ENCODE data around the gene LRRC36. TPM values are rescaled to one million over a fixed set of nuclear protein-coding genes. Genes with fewer than 3 reads are reported as not detected.

LRRC36 gene
- total and polyA plus RNA-seq, 2 of the 8 experiments (the other 6 are each of a cell fraction or from before 2014, with no cell fraction given): 0.15 TPM; not detected in 1

DNA sequence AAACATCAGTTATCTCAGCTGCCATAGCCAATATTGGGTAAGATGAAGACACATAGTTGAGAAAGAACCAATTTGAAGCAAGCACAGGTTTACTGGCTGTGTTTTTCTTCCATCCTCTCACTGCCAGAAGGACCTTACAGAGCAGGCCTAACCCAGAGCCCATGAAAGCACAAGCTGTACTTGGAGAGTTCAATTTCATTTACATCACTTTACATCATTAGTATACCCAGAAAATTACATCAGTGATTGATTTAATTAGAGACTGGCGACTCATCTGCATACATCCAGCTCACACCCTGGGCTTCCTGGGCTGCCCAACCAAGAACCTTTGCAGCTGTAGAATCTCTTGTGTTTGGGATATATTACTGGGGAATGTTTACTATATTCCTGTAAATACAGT lies 23.7 kb downstream of the LRRC36 start:
- Histone ChIP-seq H3K79me1 (ENCODE audit: low read depth, low read length) (no peaks in the 10 kb centered on the region), H3K4me2 (ENCODE audit: insufficient read depth in 1 of 2, low read depth in 2 of 2, low read length in 2 of 2) (no peak overlapping the region), H4K91ac (replicated peaks; ENCODE audit: insufficient read length, low read length) (no peak overlapping the region), H3K4me1 (replicated peaks in 1 of 4; ENCODE audit: control insufficient read depth in 3 of 4, insufficient read depth in 4 of 4, low read length in 3 of 4) (no peaks in the 10 kb centered on the region), H4K8ac (ENCODE audit: extremely low read depth, insufficient read depth, low read length) (no peak overlapping the region), H3K9ac (replicated peaks in 1 of 4; ENCODE audit: extremely low read depth in 1 of 4, low read depth in 3 of 4, low read length in 3 of 4) (no peak overlapping the region), H2BK120ac (replicated peaks; ENCODE audit: low read depth, low read length) (no peak overlapping the region), H4K20me1 (replicated peaks in 1 of 2; ENCODE audit: control insufficient read depth in 1 of 2, insufficient read depth in 2 of 2, low read length in 2 of 2) (no peaks in the 10 kb centered on the region), H2BK5ac (ENCODE audit: low read depth, low read length) (no peak overlapping the region), H3K56ac (replicated peaks; ENCODE audit: insufficient read length, low read depth, low read length) (no peak overlapping the region), H3K4ac (replicated peaks; ENCODE audit: insufficient read length, low read depth, low read length) (no peak overlapping the region), H2BK20ac (ENCODE audit: low read length) (no peak overlapping the region), H2AFZ (ENCODE audit: low read length) (no peak overlapping the region), H2AK5ac (ENCODE audit: low read depth, low read length) (no peak overlapping the region), H3K27ac (ENCODE audit: low read depth, low read length) (no peak overlapping the region), H3K18ac (ENCODE audit: extremely low read depth, low read length) (no peak overlapping the region), H2BK12ac (ENCODE audit: low read depth, low read length) (no peak overlapping the region), H3K14ac (ENCODE audit: insufficient read length) (no peak overlapping the region), H3K79me2 (ENCODE audit: control insufficient read depth in 1 of 2, insufficient read depth in 2 of 2, low read length in 2 of 2) (no peaks in the 10 kb centered on the region), H2BK15ac (ENCODE audit: low read length) (no peak overlapping the region), H3K23me2 (ENCODE audit: low read depth, low read length) (no peaks in the 10 kb centered on the region), H3K36me3 (ENCODE audit: control insufficient read depth in 2 of 4, insufficient read depth in 4 of 4, low read length in 3 of 4) (no peaks in the 10 kb centered on the region), H3K9me3 (ENCODE audit: insufficient read depth in 2 of 2, low read depth in 1 of 2, low read length in 1 of 2) (no peaks in the 10 kb centered on the region), H3K4me3 (ENCODE audit: extremely low read depth in 1 of 4, insufficient read depth in 2 of 4, low read depth in 3 of 4, low read length in 4 of 4) (no peak overlapping the region), H3K23ac (ENCODE audit: insufficient read length) (no peak overlapping the region), H3K27me3 (replicated peaks in 1 of 4; ENCODE audit: control insufficient read depth in 3 of 4, extremely low read depth in 1 of 4, insufficient read depth in 3 of 4, low read length in 3 of 4) (0 out of 7 replicates have a peak, but pooled peaks cover 0 to 3% (median 0%) of the 10 kb centered on the region in 4 experiments), H4K5ac (ENCODE audit: insufficient read length, low read depth, low read length) (no peak overlapping the region)
- POLR2A ChIA-PET (ENCODE audit: partially characterized antibody): no interaction called here
- 83% methylated on average over 1 of the region's 1 CpG; no CpG with 5 or more reads in 1 of the 2 experiments for WGBS, 2 experiments (ENCODE audit: extremely low coverage in 1 of 2, insufficient coverage in 1 of 2, insufficient read length in 1 of 2, insufficient replicate concordance in 2 of 2, low coverage in 1 of 2, low lambda C conversion rate in 2 of 2, missing lambda C conversion rate in 1 of 2)
- CTCF ChIA-PET (ENCODE audit: partially characterized antibody): interaction anchor here (1.1 to 2.5 kb wide), 9 partner anchors 9 to 113 kb away, joined by 3 to 9 read pairs (median 4); no protein-coding TSS in a partner anchor
- no peak for FAIRE-seq
- TF ChIP-seq POLR2AphosphoS5 (IDR thresholded peaks at IDR 0.05; ENCODE audit: low read depth, low read length) (no peak), TBP (IDR thresholded peaks at IDR 0.05; ENCODE audit: low read depth, low read length) (no peak), RFX5 (IDR thresholded peaks at IDR 0.05; ENCODE audit: borderline replicate concordance, low read depth, low read length) (no peak), BRCA1 (IDR thresholded peaks at IDR 0.05; ENCODE audit: low read depth, low read length) (no peak), TEAD4 (IDR thresholded peaks at IDR 0.05; ENCODE audit: low read depth, low read length) (no peak), JUND (IDR thresholded peaks at IDR 0.05; ENCODE audit: low read length) (no peak), CHD1 (IDR thresholded peaks at IDR 0.05; ENCODE audit: low read depth, low read length) (no peak), SIRT6 (IDR thresholded peaks at IDR 0.05; ENCODE audit: low read length) (no peak), RAD21 (IDR thresholded peaks at IDR 0.05 in 1 of 2, conservative IDR thresholded peaks at IDR 0.05 in 1 of 2; ENCODE audit: low read depth in 2 of 2, low read length in 2 of 2) (no peak)
- TF ChIP-seq, protein P1, sequence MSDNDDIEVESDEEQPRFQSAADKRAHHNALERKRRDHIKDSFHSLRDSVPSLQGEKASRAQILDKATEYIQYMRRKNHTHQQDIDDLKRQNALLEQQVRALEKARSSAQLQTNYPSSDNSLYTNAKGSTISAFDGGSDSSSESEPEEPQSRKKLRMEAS (IDR thresholded peaks at IDR 0.05): no peak
- DNase-seq (ENCODE audit: low read depth in 1 of 2, low spot score in 2 of 2): no peak
